Fibroblast of the aortic adventitia (primary cell): ENCODE measurements around the gene FIZ1. TPM values are rescaled to one million over a fixed set of nuclear protein-coding genes. Genes with fewer than 3 reads are reported as not detected.

Experiments
- DNase-seq: peaks from one replicate; pipeline ENCODE4 v3.0.0-alpha.2; 2010; ENCODE audit warnings: low read depth
- H3K4me3 ChIP-seq: 2 replicates; pipeline ENCODE4 v1.5.1; 2011; ENCODE audit warnings: low read depth, mild to moderate bottlenecking, control low read depth, low read length, moderate library complexity
- total RNA-seq: library from RNA; depleted of rRNA; stranded (reverse); fragments of >200 nt; gene quantifications from 2 replicates; pipeline ENCODE4 v1.2.3, GENCODE V29; 2012; ENCODE audit warnings: low replicate concordance
- TF ChIP-seq, protein P1 (sequence below): IDR thresholded peaks from 2 replicates; pipeline ENCODE4 v1.5.1; 2011; ENCODE audit warnings: mild to moderate bottlenecking, low read length, control low read depth, inconsistent platforms; ENCODE audit not compliant: insufficient read depth

Gene FIZ1
- total RNA-seq, 1 donor, result 4.7 TPM

DNA sequence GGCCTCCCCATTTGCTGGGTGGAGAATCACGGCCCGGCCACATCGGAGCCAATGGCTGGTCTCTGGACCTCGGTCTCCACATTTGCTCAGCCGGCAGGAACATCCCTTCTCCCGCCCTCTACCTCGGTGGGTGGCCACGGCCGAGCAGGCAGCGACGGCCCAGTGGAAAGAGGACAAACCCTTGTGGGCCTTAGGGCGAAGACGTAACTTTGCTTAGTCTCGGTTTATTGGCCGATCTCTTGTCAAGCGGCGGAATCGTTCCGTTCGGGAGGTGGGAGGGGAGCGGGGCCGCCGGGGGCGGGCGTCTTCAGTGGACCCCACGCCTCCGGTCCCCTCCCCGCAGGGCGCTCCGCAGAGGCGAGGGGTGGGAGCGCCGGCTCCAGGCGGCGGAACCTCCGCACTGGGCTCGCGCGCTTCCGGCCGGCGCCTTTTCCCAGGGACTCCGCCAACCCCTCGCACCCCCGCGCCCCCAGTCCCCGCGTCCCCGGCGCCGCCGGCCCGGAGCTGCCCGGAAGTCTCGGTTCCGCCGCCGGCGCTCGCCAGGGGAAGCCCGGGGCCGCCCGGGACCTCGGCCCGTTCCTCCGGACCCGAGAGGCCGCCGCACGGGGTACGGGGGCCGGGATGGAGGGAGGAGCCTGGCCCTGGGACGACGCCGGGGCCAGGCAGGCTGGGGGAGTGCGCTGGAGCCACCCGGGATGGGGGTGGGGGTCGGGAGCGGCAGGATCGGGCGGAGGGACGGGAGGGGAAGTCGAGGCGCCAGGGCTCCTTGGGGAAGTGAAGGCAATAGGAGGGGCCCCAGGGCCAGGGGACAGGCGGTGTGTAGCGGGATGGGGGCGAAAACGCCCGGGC is 41.5 kb upstream of the FIZ1 start, which contains the start of gene ZNF580:
TSS of gene ZNF580 (plus strand) at position 426 of the 849 bp plus-strand sequence. CDS start 1,507 bp downstream, outside the sequence.
- peak within 1 kb of the TSS; percentile 75 for H3K4me3 ChIP-seq
- peak; percentile 71 for DNase-seq
- TF ChIP-seq, protein P1, sequence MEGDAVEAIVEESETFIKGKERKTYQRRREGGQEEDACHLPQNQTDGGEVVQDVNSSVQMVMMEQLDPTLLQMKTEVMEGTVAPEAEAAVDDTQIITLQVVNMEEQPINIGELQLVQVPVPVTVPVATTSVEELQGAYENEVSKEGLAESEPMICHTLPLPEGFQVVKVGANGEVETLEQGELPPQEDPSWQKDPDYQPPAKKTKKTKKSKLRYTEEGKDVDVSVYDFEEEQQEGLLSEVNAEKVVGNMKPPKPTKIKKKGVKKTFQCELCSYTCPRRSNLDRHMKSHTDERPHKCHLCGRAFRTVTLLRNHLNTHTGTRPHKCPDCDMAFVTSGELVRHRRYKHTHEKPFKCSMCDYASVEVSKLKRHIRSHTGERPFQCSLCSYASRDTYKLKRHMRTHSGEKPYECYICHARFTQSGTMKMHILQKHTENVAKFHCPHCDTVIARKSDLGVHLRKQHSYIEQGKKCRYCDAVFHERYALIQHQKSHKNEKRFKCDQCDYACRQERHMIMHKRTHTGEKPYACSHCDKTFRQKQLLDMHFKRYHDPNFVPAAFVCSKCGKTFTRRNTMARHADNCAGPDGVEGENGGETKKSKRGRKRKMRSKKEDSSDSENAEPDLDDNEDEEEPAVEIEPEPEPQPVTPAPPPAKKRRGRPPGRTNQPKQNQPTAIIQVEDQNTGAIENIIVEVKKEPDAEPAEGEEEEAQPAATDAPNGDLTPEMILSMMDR, result no peak

DNA sequence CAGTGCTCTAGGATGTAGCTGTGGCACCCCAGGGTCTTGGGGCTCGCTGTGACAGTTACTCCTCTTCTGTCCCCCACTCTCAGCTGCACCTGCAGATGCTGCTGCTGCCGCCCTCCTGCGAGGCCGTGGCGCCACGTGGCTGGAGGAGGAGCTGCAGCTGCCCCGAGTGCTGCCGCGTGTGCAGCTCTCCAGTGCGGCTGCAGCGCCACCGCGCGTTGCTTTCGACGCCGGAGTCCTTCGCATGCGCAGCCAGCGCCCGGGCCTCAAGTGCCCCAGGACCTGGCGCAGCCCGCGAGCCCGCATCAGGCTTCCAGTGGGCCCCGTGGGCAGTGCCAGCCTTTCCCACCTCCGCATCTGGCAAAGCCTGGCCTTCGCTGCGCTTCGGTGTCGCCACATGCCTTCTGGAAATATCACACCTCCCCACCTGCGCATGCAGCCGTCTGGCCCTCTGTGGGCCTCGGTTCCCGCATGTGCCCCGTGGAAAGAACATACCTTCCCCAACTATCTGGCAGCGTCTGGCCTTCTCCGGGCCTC is 40.8 kb upstream of the FIZ1 start:
- TF ChIP-seq, protein P1, result peak; percentile 42
- peak; percentile 63 for DNase-seq
- H3K4me3 ChIP-seq, result peak overlapping the region; percentile 75

DNA sequence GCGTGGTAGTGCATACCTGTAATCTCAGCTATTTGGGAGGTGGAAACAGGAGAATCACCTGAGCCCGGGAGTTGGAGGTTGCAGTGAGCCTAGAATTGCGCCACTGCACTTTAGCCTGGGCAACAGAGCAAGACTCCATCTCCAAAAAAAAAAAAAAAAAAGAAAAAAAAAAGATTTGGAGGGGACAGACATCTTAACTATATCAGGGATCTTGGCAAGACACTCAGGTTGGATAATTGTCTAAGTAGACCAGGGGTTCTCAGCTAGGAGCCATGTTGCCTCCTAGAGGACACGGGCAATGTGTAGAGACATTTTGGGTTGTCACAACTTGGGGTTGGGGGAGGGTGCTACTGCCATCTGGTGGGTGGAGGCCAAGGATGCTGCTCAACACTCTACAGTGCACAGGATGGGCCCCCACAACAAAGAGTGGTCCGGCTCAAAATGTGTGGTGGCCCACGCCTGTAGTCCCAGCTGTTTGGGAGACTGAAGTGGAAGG is 39.6 kb upstream of the FIZ1 start:
- no peak for DNase-seq
- no peak overlapping the region for H3K4me3 ChIP-seq
- TF ChIP-seq, protein P1, result peak; percentile 54

DNA sequence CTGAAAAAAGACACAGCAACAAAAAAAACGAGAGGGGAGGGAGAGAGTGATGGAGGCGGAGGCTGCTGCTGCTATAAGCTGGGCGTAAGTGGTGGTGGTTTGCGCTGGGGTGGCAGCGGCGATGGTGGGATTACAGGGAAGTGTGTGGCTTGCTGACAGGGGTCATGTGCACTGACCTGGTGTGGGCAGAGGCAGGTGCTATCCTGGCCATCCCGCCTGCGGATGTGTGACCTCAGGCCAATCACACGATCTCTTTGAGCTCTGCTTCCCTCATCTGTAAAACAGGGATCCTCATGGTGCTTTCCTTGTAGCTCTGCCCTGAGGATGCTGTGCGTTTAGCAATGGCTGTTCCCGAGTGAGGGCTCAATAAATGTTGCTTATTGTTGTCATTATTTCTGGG is 38.2 kb upstream of the FIZ1 start:
- no peak for DNase-seq
- TF ChIP-seq, protein P1, result no peak
- no peak overlapping the region for H3K4me3 ChIP-seq

DNA sequence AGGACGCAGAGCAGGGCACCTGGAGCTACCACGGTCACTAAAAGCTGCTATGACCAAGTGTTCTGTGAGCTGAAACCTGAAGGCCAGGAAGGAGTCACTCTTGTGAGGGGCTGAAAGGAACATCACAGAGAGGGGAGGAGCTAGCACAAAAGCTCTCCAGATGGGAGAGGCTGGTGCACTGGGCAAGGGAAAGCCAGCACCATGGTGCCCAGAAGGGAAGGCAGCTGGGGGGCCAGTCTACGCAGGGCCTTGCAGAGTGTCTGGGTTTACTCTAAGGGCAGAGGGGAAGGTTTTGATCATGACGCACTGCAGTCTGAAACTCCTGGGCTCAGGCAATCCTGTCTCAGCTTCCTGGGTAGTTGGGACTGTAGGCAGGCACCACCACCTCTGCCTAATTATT is 37.4 kb upstream of the FIZ1 start:
- TF ChIP-seq, protein P1, result no peak
- no peak for DNase-seq
- H3K4me3 ChIP-seq, result peak overlapping the region; percentile 100

DNA sequence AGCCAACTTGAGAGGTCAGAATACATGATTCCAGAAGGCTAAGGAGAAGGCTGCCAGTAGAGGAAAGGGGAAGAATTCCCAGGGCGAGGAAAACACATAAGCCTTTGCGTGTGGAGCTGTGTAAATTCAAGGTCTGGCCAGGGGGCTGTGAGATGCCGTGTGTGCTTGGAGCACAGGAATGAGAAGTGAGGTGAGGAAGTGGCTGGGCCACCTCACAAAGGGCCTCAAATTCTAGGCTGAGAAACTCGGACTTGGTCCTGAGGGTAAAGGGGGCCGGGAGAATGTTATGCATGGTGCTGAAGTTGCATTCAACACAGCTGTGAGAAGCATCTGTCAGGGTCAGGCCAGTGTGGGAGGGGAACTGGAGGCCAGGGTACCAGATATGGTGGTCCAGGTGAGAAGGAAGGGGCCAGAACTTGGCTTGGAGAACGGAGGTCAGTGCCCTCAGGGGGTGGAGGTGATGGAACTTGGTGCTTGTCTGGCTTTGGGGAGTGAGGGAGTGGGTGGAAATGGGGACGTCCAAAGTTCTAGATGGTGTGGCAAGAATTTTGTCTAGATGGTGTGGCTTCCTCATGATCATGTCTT is 36.6 kb upstream of the FIZ1 start:
- DNase-seq, result no peak
- H3K4me3 ChIP-seq, result peak overlapping the region; percentile 100
- TF ChIP-seq, protein P1, result no peak
